Measurements from ENCODE around the gene SMC5.

SMC5 gene

GRCh38 chr9:70402213-70402612 is 143.4 kb downstream of the SMC5 start:
- no peak for TF ChIP-seq CTCF (IDR thresholded peaks at IDR 0.05)

- no peak for TF ChIP-seq CTCF (IDR thresholded peaks at IDR 0.05)
Measured at GRCh38 chr9:70403166-70403565, 144.4 kb downstream of the SMC5 start.

- TF ChIP-seq CTCF (IDR thresholded peaks at IDR 0.05) = no peak
Measured at GRCh38 chr9:70403618-70404025, 144.8 kb downstream of the SMC5 start.

- TF ChIP-seq CTCF (IDR thresholded peaks at IDR 0.05) = no peak
Measured at GRCh38 chr9:70404261-70404660, 145.5 kb downstream of the SMC5 start.
